Activated naive CD8-positive, alpha-beta T cell treated with anti-CD3 and anti-CD28 coated beads, Interleukin-2, amount 50 U/mL, for 24 hours (primary cell): Measurements from ENCODE around the gene TP53TG5.

Source experiments
- ATAC-seq: fragments of 150-1000 bp; cut with Tn5 transposase; one replicate; pipeline ENCODE4 v1.10.0; 2021
- DNase-seq: peaks from one replicate; pipeline ENCODE4 v3.0.0; 2021
- H3K27ac Mint-ChIP-seq: one replicate; pipeline ENCODE4 v1.8.0; 2021; ENCODE audit warnings: mild to moderate bottlenecking, mixed read lengths
- H3K27me3 Mint-ChIP-seq: one replicate; pipeline ENCODE4 v1.8.0; 2021; ENCODE audit warnings: mixed read lengths
- H3K36me3 Mint-ChIP-seq: one replicate; pipeline ENCODE4 v1.8.0; 2021; ENCODE audit warnings: low read depth, mixed read lengths
- H3K4me1 Mint-ChIP-seq: one replicate; pipeline ENCODE4 v1.8.0; 2021; ENCODE audit warnings: mixed read lengths
- H3K4me3 Mint-ChIP-seq: one replicate; pipeline ENCODE4 v1.8.0; 2021; ENCODE audit warnings: mild to moderate bottlenecking, moderate library complexity, mixed read lengths
- H3K9me3 Mint-ChIP-seq: one replicate; pipeline ENCODE4 v1.8.0; 2021; ENCODE audit warnings: mixed read lengths

The TP53TG5 gene

DNA sequence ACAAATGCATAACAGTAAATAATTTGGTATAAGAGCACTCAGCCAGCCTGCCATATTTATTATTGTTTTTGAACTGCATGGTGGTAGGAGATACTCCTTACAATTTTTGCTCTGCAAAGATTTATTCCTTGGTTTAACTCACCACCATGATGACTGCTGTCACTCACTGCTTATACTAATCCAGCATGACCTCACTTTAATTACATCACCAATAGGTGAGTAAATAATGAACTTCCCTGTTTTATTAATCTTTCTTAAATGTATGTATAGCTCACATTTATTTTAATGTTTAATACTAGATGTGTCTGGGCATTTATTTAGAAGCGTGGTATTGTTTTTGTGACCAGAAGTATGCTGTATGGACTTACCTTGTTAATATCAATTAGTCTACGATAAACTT is 12.8 kb upstream of the TP53TG5 start:
- Mint-ChIP-seq H3K4me3 (no peak overlapping the region), H3K36me3 (peaks cover 11% of the 10 kb centered on the region)

GRCh38 chr20:45387274-45387673 is 9.1 kb upstream of the TP53TG5 start:
- Mint-ChIP-seq H3K4me1 (peaks cover 32% of the 10 kb centered on the region), H3K27ac (peak overlapping the region; percentile 57), H3K27me3 (no peaks in the 10 kb centered on the region), H3K4me3 (no peak overlapping the region), H3K9me3 (peaks cover 10% of the 10 kb centered on the region), H3K36me3 (peaks cover 11% of the 10 kb centered on the region)
- ATAC-seq (peak; percentile 43), DNase-seq (no peak)

More for the DNA sequence above, 12.8 kb upstream of the TP53TG5 start:
- no peaks in the 10 kb centered on the region for H3K27me3 Mint-ChIP-seq
- H3K4me1 Mint-ChIP-seq, result peaks cover 29% of the 10 kb centered on the region
- H3K27ac Mint-ChIP-seq, result no peak overlapping the region
- no peak for DNase-seq
- ATAC-seq, result no peak
- H3K9me3 Mint-ChIP-seq, result peaks cover 10% of the 10 kb centered on the region

DNA sequence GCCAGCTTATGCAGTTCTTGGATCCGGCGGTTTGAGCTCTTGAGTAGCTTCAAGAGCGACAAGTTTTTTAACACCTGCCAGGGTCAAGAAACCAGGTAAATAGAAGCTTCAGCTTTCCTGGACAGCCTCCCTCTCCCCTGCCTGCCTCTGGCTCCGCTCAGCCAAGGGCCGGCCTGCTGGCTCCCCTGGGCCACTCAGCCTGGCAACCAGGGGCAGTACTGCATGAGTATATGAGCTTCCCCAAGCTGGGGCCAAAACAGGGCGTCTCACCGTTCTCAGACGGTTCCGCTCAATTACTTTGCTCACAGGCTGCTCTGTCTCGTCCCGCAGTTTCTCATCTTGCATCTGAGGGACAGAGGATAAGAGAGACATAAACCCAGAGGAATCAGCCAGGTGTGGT is 856 bp downstream of the TP53TG5 start:
- Mint-ChIP-seq H3K36me3 (peaks cover 10% of the 10 kb centered on the region), H3K4me3 (no peak overlapping the region), H3K27me3 (no peaks in the 10 kb centered on the region), H3K9me3 (no peaks in the 10 kb centered on the region), H3K27ac (no peak overlapping the region), H3K4me1 (peaks cover 24% of the 10 kb centered on the region)
- ATAC-seq (no peak), DNase-seq (no peak)

DNA sequence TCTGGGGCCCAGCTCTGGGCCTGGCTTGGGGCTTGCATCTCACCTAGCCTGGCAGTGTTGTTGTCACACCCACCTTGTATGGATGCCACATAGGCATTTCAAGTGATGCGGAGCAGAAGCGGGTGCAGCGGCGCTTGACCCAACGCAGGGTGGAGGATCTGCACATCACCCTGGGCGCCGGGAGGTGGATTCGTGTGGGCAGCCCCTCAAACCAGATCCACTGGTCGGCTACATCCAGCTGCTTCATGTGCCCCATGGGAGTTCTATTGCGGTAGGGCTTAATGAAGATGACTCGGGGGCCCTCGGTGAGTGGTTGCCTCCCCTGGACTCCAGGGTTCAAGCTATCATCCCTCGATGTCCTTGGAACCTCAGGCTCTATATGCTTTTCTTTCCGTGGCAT is 3.2 kb downstream of the TP53TG5 start:
- no peak overlapping the region for H3K27ac Mint-ChIP-seq
- ATAC-seq (no peak), DNase-seq (no peak)
- H3K27me3 Mint-ChIP-seq, result no peaks in the 10 kb centered on the region
- peaks cover 30% of the 10 kb centered on the region for H3K4me1 Mint-ChIP-seq
- H3K36me3 Mint-ChIP-seq, result peaks cover 4% of the 10 kb centered on the region
- no peaks in the 10 kb centered on the region for H3K9me3 Mint-ChIP-seq
- no peak overlapping the region for H3K4me3 Mint-ChIP-seq

DNA sequence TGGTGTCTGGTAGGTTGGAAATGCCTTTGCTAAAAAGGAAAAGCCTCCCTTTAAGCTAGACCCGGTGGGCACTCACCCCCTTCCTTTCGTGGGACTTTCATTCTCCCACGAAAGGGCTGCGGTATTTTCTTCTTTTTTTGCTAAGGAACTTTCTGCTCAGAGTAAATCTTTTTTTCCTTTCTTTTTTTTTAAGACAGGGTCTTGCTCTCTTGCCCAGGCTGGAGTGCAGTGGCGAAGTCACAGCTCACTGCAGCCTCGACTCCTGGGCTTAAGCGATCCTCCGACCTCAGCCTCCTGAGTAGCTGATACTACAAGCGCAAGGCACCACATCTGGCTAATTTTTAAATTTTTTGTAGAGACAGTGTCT is 4.0 kb downstream of the TP53TG5 start:
- ATAC-seq, result no peak
- Mint-ChIP-seq H3K27ac (peak overlapping the region; percentile 90), H3K4me1 (peaks cover 34% of the 10 kb centered on the region), H3K4me3 (peak overlapping the region; percentile 85), H3K36me3 (peaks cover 4% of the 10 kb centered on the region), H3K27me3 (no peaks in the 10 kb centered on the region), H3K9me3 (no peaks in the 10 kb centered on the region)
- DNase-seq, result no peak

DNA sequence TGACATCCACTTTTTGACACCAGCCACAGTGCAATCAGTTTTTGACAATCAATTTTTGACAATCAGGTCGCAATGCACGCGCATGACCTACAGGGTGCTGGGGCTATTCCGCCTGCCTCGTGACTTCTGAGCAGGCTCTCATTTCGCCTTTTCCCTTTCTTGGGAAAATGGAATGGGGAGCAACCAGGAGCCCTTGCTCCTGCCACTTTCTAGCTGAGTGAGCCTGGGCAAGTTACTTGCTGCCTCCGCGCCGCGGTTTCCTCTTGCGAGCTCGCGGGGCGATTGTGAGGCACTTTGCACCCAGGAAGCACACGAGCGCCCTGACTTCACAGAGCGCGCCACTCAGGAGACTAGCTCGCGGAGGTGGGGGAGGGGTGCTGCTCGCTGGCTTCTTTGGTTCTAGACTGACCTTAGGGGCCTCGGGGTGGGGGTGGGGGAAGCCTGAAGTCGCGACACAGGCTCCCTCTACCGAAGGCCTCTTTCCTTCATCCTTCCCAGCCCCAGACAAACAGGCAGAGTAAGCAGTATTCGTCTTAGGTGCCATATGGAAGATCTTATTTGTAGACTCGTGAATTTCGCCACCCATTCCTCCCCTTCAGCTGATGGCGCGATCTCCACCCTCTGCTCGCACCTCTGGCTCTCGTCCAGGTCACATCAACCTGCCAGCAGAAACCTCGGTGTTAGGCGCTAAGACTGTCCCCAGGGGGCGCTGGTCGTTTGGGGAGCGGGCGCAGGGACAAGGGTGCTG is 4.6 kb downstream of the TP53TG5 start:
- H3K9me3 Mint-ChIP-seq, result no peaks in the 10 kb centered on the region
- peak; percentile 95 for DNase-seq
- peak overlapping the region; percentile 85 for H3K4me3 Mint-ChIP-seq
- H3K36me3 Mint-ChIP-seq, result peaks cover 8% of the 10 kb centered on the region
- ATAC-seq, result peak; percentile 93
- H3K4me1 Mint-ChIP-seq, result peaks cover 37% of the 10 kb centered on the region
- peak overlapping the region; percentile 90 for H3K27ac Mint-ChIP-seq
- H3K27me3 Mint-ChIP-seq, result no peaks in the 10 kb centered on the region

- H3K4me1 Mint-ChIP-seq, result peaks cover 41% of the 10 kb centered on the region
- peaks cover 13% of the 10 kb centered on the region for H3K36me3 Mint-ChIP-seq
These were observed 5.3 kb downstream of the TP53TG5 start for GRCh38 chr20:45372646-45373352.

DNA sequence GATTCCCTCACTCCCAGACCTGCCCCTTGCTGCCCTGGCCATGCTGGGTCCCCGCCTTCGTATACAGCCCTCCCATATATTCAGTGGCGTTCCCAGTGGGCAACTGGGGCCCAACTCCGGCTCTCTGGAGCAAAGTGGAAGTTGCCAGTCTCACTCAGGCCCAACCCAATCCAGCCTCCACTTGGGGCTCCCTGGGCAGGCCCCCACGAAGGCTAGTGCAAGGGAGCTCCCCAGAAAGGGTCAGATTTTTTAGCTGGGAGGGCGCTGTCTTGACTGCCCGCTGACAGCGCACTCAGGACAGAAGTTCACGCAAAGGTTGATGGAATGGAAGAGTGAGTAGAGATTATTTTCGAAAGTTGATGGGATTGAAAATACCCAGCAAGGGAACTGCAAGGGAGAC is 5.9 kb downstream of the TP53TG5 start:
- no peak for DNase-seq
- Mint-ChIP-seq H3K27ac (no peak overlapping the region), H3K9me3 (no peaks in the 10 kb centered on the region), H3K4me1 (peaks cover 46% of the 10 kb centered on the region), H3K4me3 (no peak overlapping the region), H3K27me3 (no peaks in the 10 kb centered on the region), H3K36me3 (peaks cover 16% of the 10 kb centered on the region)
- ATAC-seq, result no peak

More at GRCh38 chr20:45372646-45373352, 5.3 kb downstream of the TP53TG5 start:
- H3K27me3 Mint-ChIP-seq, result no peaks in the 10 kb centered on the region
- peak overlapping the region; percentile 85 for H3K4me3 Mint-ChIP-seq
- no peaks in the 10 kb centered on the region for H3K9me3 Mint-ChIP-seq
- DNase-seq, result no peak
- peak overlapping the region; percentile 90 for H3K27ac Mint-ChIP-seq
- ATAC-seq, result no peak

DNA sequence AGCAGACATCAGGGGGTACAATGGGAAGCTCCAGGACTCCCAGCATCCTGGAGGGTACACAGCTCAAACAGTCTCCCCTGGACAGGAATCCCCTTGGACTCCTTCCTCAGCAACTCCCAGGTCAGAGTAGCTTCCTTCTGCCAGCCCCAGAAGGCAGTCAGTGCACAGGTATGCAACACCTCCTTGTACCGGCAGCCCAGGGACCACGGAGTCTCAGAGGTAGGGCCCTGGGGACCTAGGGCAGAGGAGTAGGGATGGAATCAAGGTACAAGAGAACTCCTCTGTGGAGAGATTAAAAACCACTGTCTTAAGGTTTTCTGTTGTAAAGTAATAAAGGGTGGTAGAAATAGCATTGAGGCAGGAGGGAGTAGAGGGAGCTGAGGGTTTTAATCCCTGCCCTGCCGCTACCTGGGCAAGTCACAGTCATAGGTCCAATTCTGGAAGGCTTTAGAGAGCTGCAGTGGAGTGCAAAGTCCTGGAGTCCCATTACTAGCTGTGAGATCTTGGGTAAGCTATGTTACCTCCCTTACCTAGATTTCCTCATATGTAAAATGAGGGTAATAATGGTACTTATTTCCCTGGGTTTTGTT is 7.5 kb downstream of the TP53TG5 start:
- peaks cover 56% of the 10 kb centered on the region for H3K4me1 Mint-ChIP-seq
- no peaks in the 10 kb centered on the region for H3K27me3 Mint-ChIP-seq
- DNase-seq (no peak), ATAC-seq (no peak)
- H3K27ac Mint-ChIP-seq, result no peak overlapping the region
- H3K4me3 Mint-ChIP-seq, result no peak overlapping the region
- H3K9me3 Mint-ChIP-seq, result no peaks in the 10 kb centered on the region
- peaks cover 26% of the 10 kb centered on the region for H3K36me3 Mint-ChIP-seq

DNA sequence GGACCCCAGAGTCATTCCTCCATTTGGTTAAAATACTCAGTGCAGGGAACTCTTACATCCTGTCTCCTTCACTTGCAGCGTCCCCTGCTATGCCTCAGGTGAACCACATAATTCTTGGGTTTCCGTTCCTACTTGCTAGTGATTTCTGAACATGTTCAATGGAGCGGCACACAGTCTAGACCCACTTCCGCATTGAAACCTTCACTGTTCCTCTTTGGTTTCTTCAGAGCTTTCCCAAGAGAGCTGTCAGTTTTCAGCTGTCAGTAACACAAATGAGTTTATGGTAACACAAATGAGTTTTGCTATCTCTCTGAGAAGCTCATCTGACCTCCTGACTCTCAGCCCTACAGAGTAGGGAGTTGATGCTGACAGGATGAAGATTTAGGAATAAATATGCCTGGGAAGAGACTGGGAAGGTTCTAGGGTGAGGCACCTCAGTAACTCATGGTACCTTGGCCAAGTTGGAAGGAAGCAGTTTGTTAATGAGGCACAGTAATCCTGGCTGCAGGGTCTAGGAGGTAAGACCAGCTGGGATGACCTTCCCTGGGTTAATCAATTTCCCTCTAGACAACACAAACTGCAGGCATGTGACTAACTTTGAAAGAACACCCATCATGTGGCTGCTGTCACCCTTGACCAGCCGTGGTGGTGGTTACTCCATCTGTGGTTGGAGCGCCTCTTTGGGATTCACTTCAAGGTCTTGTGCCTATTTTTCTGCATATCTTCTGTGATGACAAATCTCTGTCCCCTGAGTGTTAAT is 9.7 kb downstream of the TP53TG5 start:
- peak overlapping the region; percentile 21 for H3K4me3 Mint-ChIP-seq
- H3K36me3 Mint-ChIP-seq, result peaks cover 24% of the 10 kb centered on the region
- DNase-seq, result peak; percentile 32

DNA sequence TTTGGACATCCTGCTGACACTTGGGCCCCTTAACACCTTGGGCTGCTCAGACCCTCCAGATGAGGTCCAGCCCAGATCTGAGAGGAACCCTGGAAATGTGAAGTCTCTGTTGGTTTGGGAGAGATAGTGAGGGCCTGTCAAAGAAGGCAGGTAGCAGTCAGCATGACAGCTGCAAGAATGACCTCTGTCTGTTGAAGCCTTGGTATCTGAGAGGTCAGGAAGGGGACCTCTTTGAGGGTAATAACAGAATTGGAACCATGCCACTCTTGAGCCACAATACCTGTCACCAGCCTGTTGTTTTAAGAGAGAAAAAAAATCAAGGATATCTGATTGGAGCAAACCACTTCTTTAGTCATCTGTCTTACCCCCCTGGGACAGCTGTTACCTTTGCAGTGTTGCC is 11.0 kb downstream of the TP53TG5 start:
- H3K36me3 Mint-ChIP-seq, result peaks cover 26% of the 10 kb centered on the region
- H3K9me3 Mint-ChIP-seq, result no peaks in the 10 kb centered on the region
- peaks cover 2% of the 10 kb centered on the region for H3K27me3 Mint-ChIP-seq
- H3K27ac Mint-ChIP-seq, result no peak overlapping the region
- DNase-seq (no peak), ATAC-seq (no peak)
- H3K4me1 Mint-ChIP-seq, result peaks cover 61% of the 10 kb centered on the region
- H3K4me3 Mint-ChIP-seq, result no peak overlapping the region

More for the DNA sequence above, 9.7 kb downstream of the TP53TG5 start:
- Mint-ChIP-seq H3K4me1 (peaks cover 59% of the 10 kb centered on the region), H3K27ac (peak overlapping the region; percentile 80), H3K9me3 (no peaks in the 10 kb centered on the region), H3K27me3 (no peaks in the 10 kb centered on the region)
- peak; percentile 60 for ATAC-seq

DNA sequence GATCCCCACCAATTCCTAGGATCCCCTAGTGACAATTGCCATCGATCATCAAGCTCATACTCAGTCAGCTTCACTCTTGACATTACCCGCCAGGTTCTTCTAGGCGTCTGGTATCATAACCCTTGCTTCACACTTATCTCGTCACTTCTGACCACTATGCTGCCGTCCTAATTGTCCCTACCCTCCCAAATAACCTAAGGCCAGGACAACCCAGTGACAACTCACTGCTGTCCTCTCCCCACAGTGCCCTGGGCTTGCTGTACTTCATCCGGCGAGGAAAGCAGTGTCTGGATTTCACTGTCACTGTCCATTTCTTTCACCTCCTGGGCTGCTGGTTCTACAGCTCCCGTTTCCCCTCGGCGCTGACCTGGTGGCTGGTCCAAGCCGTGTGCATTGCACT is 11.5 kb downstream of the TP53TG5 start:
- Mint-ChIP-seq H3K36me3 (peaks cover 26% of the 10 kb centered on the region), H3K27me3 (peaks cover 2% of the 10 kb centered on the region), H3K27ac (no peak overlapping the region), H3K4me1 (peaks cover 61% of the 10 kb centered on the region), H3K4me3 (no peak overlapping the region), H3K9me3 (no peaks in the 10 kb centered on the region)
- DNase-seq (no peak), ATAC-seq (no peak)

DNA sequence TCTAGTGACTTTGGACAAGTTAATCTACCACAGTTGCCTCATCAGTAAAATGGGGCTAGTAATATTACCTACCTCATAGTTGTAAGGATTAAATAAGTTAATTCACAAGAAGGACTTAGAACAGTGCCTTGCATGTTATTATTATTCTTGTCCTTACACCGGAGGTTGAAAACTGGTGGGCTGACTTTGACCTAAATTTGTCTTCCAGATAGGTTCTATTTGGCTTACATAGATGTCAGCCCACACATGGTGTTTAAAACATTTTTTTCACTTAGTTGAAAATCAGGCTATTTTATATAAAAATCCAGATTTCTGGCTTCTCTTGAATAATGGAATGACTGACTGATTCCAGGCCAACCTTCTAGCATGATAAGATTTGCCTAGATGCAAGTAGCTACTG is 11.9 kb downstream of the TP53TG5 start:
- Mint-ChIP-seq H3K36me3 (peaks cover 26% of the 10 kb centered on the region), H3K4me1 (peaks cover 63% of the 10 kb centered on the region), H3K27ac (no peak overlapping the region), H3K4me3 (no peak overlapping the region), H3K9me3 (no peaks in the 10 kb centered on the region), H3K27me3 (peaks cover 2% of the 10 kb centered on the region)
- no peak for ATAC-seq
- no peak for DNase-seq

- Mint-ChIP-seq H3K27ac (no peak overlapping the region), H3K27me3 (peaks cover 2% of the 10 kb centered on the region), H3K4me1 (peaks cover 67% of the 10 kb centered on the region), H3K9me3 (no peaks in the 10 kb centered on the region), H3K4me3 (no peak overlapping the region), H3K36me3 (peaks cover 26% of the 10 kb centered on the region)
- ATAC-seq (no peak), DNase-seq (no peak)
These were observed 12.6 kb downstream of the TP53TG5 start for GRCh38 chr20:45365444-45365970.
